WTC11 (cell line): Measurements from ENCODE around the gene DOCK8.

Experiments used
- TF ChIP-seq, protein P1 (sequence below): fragments of 200-600 bp; IDR thresholded peaks from 2 replicates; pipeline ENCODE4 v1.8.0; 2022; ENCODE audit warnings: antibody characterized with exemption
- TF ChIP-seq, protein P2 (sequence below): sonication (generic); formaldehyde crosslinking; conservative IDR thresholded peaks from 2 replicates; pipeline ENCODE4 v1.8.1; 2022; ENCODE audit warnings: mild to moderate bottlenecking, missing genetic modification reagents

DNA sequence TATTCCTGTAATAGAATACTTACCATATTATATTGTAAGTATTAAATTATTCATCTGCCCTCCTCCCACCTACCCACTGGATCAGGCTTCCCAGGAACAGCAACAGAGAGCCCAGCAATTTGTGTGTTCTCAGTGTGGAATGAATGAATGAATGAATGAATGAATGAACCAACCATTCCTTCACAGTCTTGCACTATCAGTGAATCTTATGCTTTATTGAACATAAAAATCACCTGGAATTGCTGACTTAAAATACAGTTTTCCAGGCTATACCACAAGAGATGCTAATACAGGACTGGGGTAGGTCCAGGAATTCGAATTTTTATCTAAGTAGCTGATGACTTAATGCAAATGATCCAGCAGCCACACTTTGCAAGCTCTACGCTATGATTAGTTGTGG lies 51.6 kb downstream of the DOCK8 start:
- TF ChIP-seq, protein P1, sequence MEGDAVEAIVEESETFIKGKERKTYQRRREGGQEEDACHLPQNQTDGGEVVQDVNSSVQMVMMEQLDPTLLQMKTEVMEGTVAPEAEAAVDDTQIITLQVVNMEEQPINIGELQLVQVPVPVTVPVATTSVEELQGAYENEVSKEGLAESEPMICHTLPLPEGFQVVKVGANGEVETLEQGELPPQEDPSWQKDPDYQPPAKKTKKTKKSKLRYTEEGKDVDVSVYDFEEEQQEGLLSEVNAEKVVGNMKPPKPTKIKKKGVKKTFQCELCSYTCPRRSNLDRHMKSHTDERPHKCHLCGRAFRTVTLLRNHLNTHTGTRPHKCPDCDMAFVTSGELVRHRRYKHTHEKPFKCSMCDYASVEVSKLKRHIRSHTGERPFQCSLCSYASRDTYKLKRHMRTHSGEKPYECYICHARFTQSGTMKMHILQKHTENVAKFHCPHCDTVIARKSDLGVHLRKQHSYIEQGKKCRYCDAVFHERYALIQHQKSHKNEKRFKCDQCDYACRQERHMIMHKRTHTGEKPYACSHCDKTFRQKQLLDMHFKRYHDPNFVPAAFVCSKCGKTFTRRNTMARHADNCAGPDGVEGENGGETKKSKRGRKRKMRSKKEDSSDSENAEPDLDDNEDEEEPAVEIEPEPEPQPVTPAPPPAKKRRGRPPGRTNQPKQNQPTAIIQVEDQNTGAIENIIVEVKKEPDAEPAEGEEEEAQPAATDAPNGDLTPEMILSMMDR: no peak
- TF ChIP-seq, protein P2, sequence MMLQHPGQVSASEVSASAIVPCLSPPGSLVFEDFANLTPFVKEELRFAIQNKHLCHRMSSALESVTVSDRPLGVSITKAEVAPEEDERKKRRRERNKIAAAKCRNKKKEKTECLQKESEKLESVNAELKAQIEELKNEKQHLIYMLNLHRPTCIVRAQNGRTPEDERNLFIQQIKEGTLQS: no peak
